ENCODE measurements around the gene DLGAP1.

DLGAP1 gene

GRCh38 chr18:3932276-3932675, 522.8 kb downstream of the DLGAP1 start:
- no peak for DNase-seq (ENCODE audit: low read depth in 2 of 2)
- TF ChIP-seq, protein P1, sequence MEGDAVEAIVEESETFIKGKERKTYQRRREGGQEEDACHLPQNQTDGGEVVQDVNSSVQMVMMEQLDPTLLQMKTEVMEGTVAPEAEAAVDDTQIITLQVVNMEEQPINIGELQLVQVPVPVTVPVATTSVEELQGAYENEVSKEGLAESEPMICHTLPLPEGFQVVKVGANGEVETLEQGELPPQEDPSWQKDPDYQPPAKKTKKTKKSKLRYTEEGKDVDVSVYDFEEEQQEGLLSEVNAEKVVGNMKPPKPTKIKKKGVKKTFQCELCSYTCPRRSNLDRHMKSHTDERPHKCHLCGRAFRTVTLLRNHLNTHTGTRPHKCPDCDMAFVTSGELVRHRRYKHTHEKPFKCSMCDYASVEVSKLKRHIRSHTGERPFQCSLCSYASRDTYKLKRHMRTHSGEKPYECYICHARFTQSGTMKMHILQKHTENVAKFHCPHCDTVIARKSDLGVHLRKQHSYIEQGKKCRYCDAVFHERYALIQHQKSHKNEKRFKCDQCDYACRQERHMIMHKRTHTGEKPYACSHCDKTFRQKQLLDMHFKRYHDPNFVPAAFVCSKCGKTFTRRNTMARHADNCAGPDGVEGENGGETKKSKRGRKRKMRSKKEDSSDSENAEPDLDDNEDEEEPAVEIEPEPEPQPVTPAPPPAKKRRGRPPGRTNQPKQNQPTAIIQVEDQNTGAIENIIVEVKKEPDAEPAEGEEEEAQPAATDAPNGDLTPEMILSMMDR (IDR thresholded peaks at IDR 0.05; ENCODE audit: low read depth, low read length), result no peak
- H3K4me3 ChIP-seq (replicated peaks in 1 of 2; ENCODE audit: low read depth in 2 of 2, low read length in 2 of 2), result no peak overlapping the region

- TF ChIP-seq, protein P1 (IDR thresholded peaks at IDR 0.05; ENCODE audit: low read depth, low read length), result no peak
- no peak for DNase-seq (ENCODE audit: low read depth in 2 of 2)
- H3K4me3 ChIP-seq (replicated peaks in 1 of 2; ENCODE audit: low read depth in 2 of 2, low read length in 2 of 2), result no peak overlapping the region
Observed at GRCh38 chr18:3931542-3932112, 523.5 kb downstream of the DLGAP1 start.

GRCh38 chr18:3931013-3931315, 524.1 kb downstream of the DLGAP1 start:
- H3K4me3 ChIP-seq (replicated peaks in 1 of 2; ENCODE audit: low read depth in 2 of 2, low read length in 2 of 2), result no peak overlapping the region
- no peak for DNase-seq (ENCODE audit: low read depth in 2 of 2)
- TF ChIP-seq, protein P1 (IDR thresholded peaks at IDR 0.05; ENCODE audit: low read depth, low read length), result no peak

GRCh38 chr18:3930126-3931012, 524.7 kb downstream of the DLGAP1 start:
- DNase-seq (ENCODE audit: low read depth in 2 of 2), result no peak
- H3K4me3 ChIP-seq (replicated peaks in 1 of 2; ENCODE audit: low read depth in 2 of 2, low read length in 2 of 2), result no peak overlapping the region
- TF ChIP-seq, protein P1 (IDR thresholded peaks at IDR 0.05; ENCODE audit: low read depth, low read length), result no peak

DNA sequence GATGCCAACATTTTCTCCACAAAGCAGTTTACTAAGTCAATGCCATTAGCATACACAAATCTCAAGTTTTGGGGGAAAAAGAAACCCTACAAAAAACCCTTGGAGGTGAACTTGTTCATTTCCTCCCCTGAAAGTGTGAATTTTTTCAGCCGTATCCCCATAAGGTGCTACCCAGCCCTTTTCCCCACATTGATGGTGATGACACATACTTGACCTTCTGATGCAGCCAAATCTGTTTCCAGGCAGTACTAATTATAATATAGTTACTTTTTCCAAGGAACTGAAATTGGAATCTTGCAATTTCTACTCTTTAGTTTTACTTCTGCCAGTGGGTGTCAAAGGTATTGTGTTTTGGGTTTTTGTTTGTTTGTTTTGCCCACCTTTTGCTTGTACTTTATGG, 530.7 kb downstream of the DLGAP1 start:
- TF ChIP-seq, protein P1 (IDR thresholded peaks at IDR 0.05; ENCODE audit: low read depth, low read length), result no peak
- DNase-seq (ENCODE audit: low read depth in 2 of 2), result no peak

GRCh38 chr18:3923750-3924149, 531.4 kb downstream of the DLGAP1 start:
- DNase-seq (ENCODE audit: low read depth in 2 of 2), result peak; percentile 25 to 56
- TF ChIP-seq, protein P1 (IDR thresholded peaks at IDR 0.05; ENCODE audit: low read depth, low read length), result no peak

More for the DNA sequence above, 530.7 kb downstream of the DLGAP1 start:
- H3K4me3 ChIP-seq (replicated peaks in 1 of 2; ENCODE audit: low read depth in 2 of 2, low read length in 2 of 2), result no peak overlapping the region

More at GRCh38 chr18:3923750-3924149, 531.4 kb downstream of the DLGAP1 start:
- no peak overlapping the region for H3K4me3 ChIP-seq (replicated peaks in 1 of 2; ENCODE audit: low read depth in 2 of 2, low read length in 2 of 2)
